ENCODE data around the gene SLC12A1.

Gene SLC12A1

GRCh38 chr15:48244921-48245320, 38.8 kb downstream of the SLC12A1 start:
- DNase-seq: no peak

GRCh38 chr15:48248414-48248813, 42.3 kb downstream of the SLC12A1 start:
- no peak for DNase-seq

- no peak for DNase-seq
Measured at GRCh38 chr15:48250640-48251076, 44.6 kb downstream of the SLC12A1 start.

GRCh38 chr15:48253172-48253571, 47.1 kb downstream of the SLC12A1 start:
- DNase-seq: no peak

GRCh38 chr15:48265135-48265534, 59.0 kb downstream of the SLC12A1 start:
- no peak for DNase-seq

- DNase-seq: no peak
Measured at GRCh38 chr15:48266024-48266689, 60.1 kb downstream of the SLC12A1 start.

- DNase-seq: no peak
Measured at GRCh38 chr15:48267766-48268165, 61.7 kb downstream of the SLC12A1 start.

- no peak for DNase-seq
Measured at GRCh38 chr15:48273049-48273448, 66.9 kb downstream of the SLC12A1 start.

GRCh38 chr15:48278666-48279065, 72.6 kb downstream of the SLC12A1 start:
- no peak for DNase-seq

- no peak for DNase-seq
Measured at GRCh38 chr15:48279608-48280007, 73.5 kb downstream of the SLC12A1 start.

- DNase-seq: no peak
Measured at GRCh38 chr15:48281674-48282073, 75.6 kb downstream of the SLC12A1 start.

- no peak for DNase-seq
Measured at GRCh38 chr15:48282216-48282615, 76.1 kb downstream of the SLC12A1 start.

- DNase-seq: no peak
Measured at GRCh38 chr15:48283396-48284145, 77.5 kb downstream of the SLC12A1 start.

GRCh38 chr15:48285329-48286214, 79.5 kb downstream of the SLC12A1 start:
- DNase-seq: peak; percentile 19

GRCh38 chr15:48289628-48290027, 83.5 kb downstream of the SLC12A1 start:
- no peak for DNase-seq

GRCh38 chr15:48292458-48292857, 86.4 kb downstream of the SLC12A1 start:
- no peak for DNase-seq

- no peak for DNase-seq
Measured at GRCh38 chr15:48297668-48298067, 91.6 kb downstream of the SLC12A1 start.

GRCh38 chr15:48298914-48299313, 92.8 kb downstream of the SLC12A1 start:
- no peak for DNase-seq

- no peak for DNase-seq
Measured at GRCh38 chr15:48300038-48300437, 93.9 kb downstream of the SLC12A1 start.

- DNase-seq: no peak
Measured at GRCh38 chr15:48304398-48304797, 98.3 kb downstream of the SLC12A1 start.

GRCh38 chr15:48306639-48307038, 100.5 kb downstream of the SLC12A1 start:
- DNase-seq: no peak

- no peak for DNase-seq
Measured at GRCh38 chr15:48307586-48307985, 101.5 kb downstream of the SLC12A1 start.

- DNase-seq: no peak
Measured at GRCh38 chr15:48309740-48310139, 103.6 kb downstream of the SLC12A1 start.
